GM23248 (cell line): ENCODE results near the gene SMG5. TPM values are rescaled to one million over a fixed set of nuclear protein-coding genes. Genes with fewer than 3 reads are reported as not detected.

Source experiments
- DNase-seq: peaks from one replicate; pipeline ENCODE4 v3.0.0-alpha.2; 2015
- H2AFZ ChIP-seq: fragments of 200-600 bp; sonication (generic); 2 replicates; pipeline ENCODE4 v1.6.1; 2016; ENCODE audit warnings: antibody characterized with exemption
- H3F3A ChIP-seq: fragments of 200-600 bp; sonication (generic); 2 replicates; pipeline ENCODE4 v1.6.1; 2016; ENCODE audit warnings: mild to moderate bottlenecking, antibody characterized with exemption, mixed run types; ENCODE audit not compliant: insufficient read depth
- H3K27ac ChIP-seq: fragments of 200-600 bp; sonication (generic); 2 replicates; pipeline ENCODE4 v1.5.1; 2016; ENCODE audit warnings: mild to moderate bottlenecking
- H3K27me3 ChIP-seq: fragments of 200-600 bp; sonication (generic); replicated peaks from 2 replicates; pipeline ENCODE4 v1.6.1; 2016; ENCODE audit warnings: mild to moderate bottlenecking; ENCODE audit not compliant: insufficient read depth
- H3K36me3 ChIP-seq: fragments of 200-600 bp; sonication (generic); 2 replicates; pipeline ENCODE4 v1.6.1; 2016; ENCODE audit warnings: low read depth, mild to moderate bottlenecking
- H3K4me1 ChIP-seq: fragments of 200-600 bp; sonication (generic); 2 replicates; pipeline ENCODE4 v1.6.1; 2016; ENCODE audit warnings: mild to moderate bottlenecking; ENCODE audit not compliant: insufficient read depth
- H3K4me2 ChIP-seq: fragments of 200-600 bp; sonication (generic); one replicate; pipeline ENCODE4 v1.6.1; 2016; ENCODE audit warnings: mild to moderate bottlenecking; ENCODE audit not compliant: unreplicated experiment
- H3K4me3 ChIP-seq: fragments of 200-600 bp; sonication (generic); 2 replicates; pipeline ENCODE4 v1.5.1; 2016; ENCODE audit warnings: mild to moderate bottlenecking
- H3K79me2 ChIP-seq: fragments of 200-600 bp; sonication (generic); 2 replicates; pipeline ENCODE4 v1.6.1; 2016; ENCODE audit warnings: mild to moderate bottlenecking; ENCODE audit not compliant: insufficient read depth
- H3K9ac ChIP-seq: fragments of 200-600 bp; sonication (generic); 2 replicates; pipeline ENCODE4 v1.6.1; 2016; ENCODE audit warnings: mild to moderate bottlenecking
- H3K9me2 ChIP-seq: fragments of 200-600 bp; sonication (generic); 2 replicates; pipeline ENCODE4 v1.6.1; 2016; ENCODE audit warnings: mixed run types, mild to moderate bottlenecking, moderate library complexity; ENCODE audit not compliant: insufficient read depth
- H3K9me3 ChIP-seq: fragments of 200-600 bp; sonication (generic); one replicate; pipeline ENCODE4 v1.6.1; 2017; ENCODE audit warnings: low read depth
- H4K20me1 ChIP-seq: fragments of 200-600 bp; sonication (generic); 2 replicates; pipeline ENCODE4 v1.6.0; 2016; ENCODE audit not compliant: insufficient read depth
- EZH2 ChIP-seq: fragments of 200-600 bp; sonication (generic); IDR thresholded peaks from 2 replicates; pipeline ENCODE4 v1.6.1; 2018; ENCODE audit warnings: antibody characterized with exemption, mild to moderate bottlenecking; ENCODE audit not compliant: insufficient read depth, poor library complexity, severe bottlenecking
- EZH2phosphoT487 ChIP-seq: fragments of 200-600 bp; sonication (generic); IDR thresholded peaks from 2 replicates; pipeline ENCODE4 v1.6.1; 2018; ENCODE audit warnings: antibody characterized with exemption, moderate library complexity, mild to moderate bottlenecking, low read depth; ENCODE audit not compliant: insufficient read depth
- WGBS, 2 experiments: methylation state at CpG; one replicate each; pipeline ENCODE4 v1.1.6; 2015 to 2017; ENCODE audit warnings: low lambda C conversion rate in 2 of 2, low coverage in 1 of 2; ENCODE audit errors: missing lambda C conversion rate in 2 of 2; 5-methylcytosine and 5-hydroxymethylcytosine counted together
- in situ Hi-C: fragments of 300-500 bp; cut with MboI; formaldehyde crosslinking; loops from 2 replicates; pipeline ENCODE4 v1.15.0; 2020
- polyA plus RNA-seq: library from polyadenylated mRNA; unstranded; fragments of >200 nt; fragmentation: Nextera tagmentation; extraction: Ambion mirVana; gene quantifications from 2 replicates; pipeline ENCODE4 v1.2.1, GENCODE V29; 2016
- total RNA-seq: library from RNA; depleted of rRNA; stranded (reverse); fragments of >200 nt; shearing (Covaris generic); gene quantifications from 2 replicates; pipeline ENCODE4 v1.2.3, GENCODE V29; 2014

SMG5 gene
- total and polyA plus RNA-seq, 2 experiments from 2014 or later = 32.2 to 60.0 TPM

GRCh38 chr1:156268336-156268735, 14.3 kb downstream of the SMG5 start:
- Histone ChIP-seq H3K27ac (no peak overlapping the region), H3K4me1 (peaks cover 5% of the 10 kb centered on the region), H4K20me1 (no peaks in the 10 kb centered on the region), H3K4me2 (no peak overlapping the region), H3K79me2 (no peaks in the 10 kb centered on the region), H3K9ac (no peak overlapping the region; the same call in 1 of the 2 replicates), H3K36me3 (peaks cover 46% of the 10 kb centered on the region), H3F3A (peaks cover 30% of the 10 kb centered on the region), H3K27me3 (no peaks in the 10 kb centered on the region), H3K4me3 (no peak overlapping the region), H3K9me2 (no peaks in the 10 kb centered on the region), H2AFZ (no peak overlapping the region), H3K9me3 (no peaks in the 10 kb centered on the region)
- WGBS, 2 experiments = 69 to 78% methylated on average over 4 of the region's 4 CpGs
- TF ChIP-seq EZH2 (no peak), EZH2phosphoT487 (no peak)
- in situ Hi-C loops = no loop called here
- DNase-seq = no peak

DNA sequence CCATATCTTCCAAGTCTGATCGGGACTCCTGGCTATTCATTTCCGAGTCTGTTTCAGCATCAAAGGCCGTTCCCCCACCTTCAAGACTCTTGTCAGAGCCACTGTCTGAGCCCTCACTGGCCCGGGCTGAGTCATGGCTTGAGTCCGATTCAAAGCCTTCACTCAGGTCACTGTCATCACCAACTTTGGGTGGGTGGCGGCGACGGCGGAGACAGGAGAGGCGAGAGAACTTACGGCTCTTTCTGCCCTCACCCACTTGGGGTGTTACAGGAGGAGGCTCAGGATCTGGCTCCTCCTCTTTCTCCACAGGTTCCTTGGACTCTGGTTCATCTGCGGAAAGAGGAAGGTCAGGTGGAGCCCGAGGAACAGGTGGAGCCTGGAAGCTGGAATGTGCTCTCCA, 16.6 kb downstream of the SMG5 start:
- no peak overlapping the region for H3K9ac ChIP-seq
- H3K27ac ChIP-seq = no peak overlapping the region
- peaks cover 34% of the 10 kb centered on the region; the same call in 1 of the 2 replicates for H3K36me3 ChIP-seq
- TF ChIP-seq EZH2phosphoT487 (no peak), EZH2 (no peak)
- H3K79me2 ChIP-seq = peaks cover 4% of the 10 kb centered on the region; the same call in 1 of the 2 replicates
- H2AFZ ChIP-seq = no peak overlapping the region
- no peak overlapping the region for H3K4me3 ChIP-seq
- peaks cover 18% of the 10 kb centered on the region for H3K4me1 ChIP-seq
- H3K9me2 ChIP-seq = no peaks in the 10 kb centered on the region
- DNase-seq = no peak
- H3K9me3 ChIP-seq = no peaks in the 10 kb centered on the region
- H3K27me3 ChIP-seq = no peaks in the 10 kb centered on the region
- WGBS, 2 experiments = 82 to 84% methylated on average over 12 to 13 of the region's 13 CpGs
- no peaks in the 10 kb centered on the region for H4K20me1 ChIP-seq
- peaks cover 48% of the 10 kb centered on the region for H3F3A ChIP-seq
- H3K4me2 ChIP-seq = no peak overlapping the region
- in situ Hi-C loops = no loop called here

DNA sequence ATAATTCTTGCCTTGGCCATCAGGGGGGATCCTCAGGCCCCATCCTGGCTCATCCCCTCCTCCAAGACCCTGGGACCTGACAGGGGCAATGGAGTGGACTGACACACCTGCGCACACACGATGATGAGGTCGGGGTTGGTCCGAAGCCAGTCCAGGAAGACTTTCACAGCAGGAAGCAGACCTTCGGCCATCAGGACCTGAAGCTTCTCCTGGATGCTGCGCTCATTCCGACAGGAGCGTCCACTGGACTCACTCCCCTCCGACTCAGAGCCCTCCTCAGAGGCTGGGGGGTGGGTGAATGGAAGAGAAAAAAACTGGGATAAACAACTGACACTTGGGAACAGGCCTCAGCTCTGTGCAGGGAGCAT, 19.4 kb downstream of the SMG5 start:
- H3K79me2 ChIP-seq = peaks cover 7% of the 10 kb centered on the region; the same call in 1 of the 2 replicates
- DNase-seq = no peak
- 0 out of 2 replicates have a peak overlapping the region, but pooled peaks have one; percentile 5 for H3K9ac ChIP-seq
- peaks cover 49% of the 10 kb centered on the region for H3K36me3 ChIP-seq
- WGBS, 2 experiments = 93 to 96% methylated on average over 9 of the region's 9 CpGs
- no peaks in the 10 kb centered on the region for H3K9me3 ChIP-seq
- H3K4me2 ChIP-seq = peak overlapping the region; percentile 29
- peak overlapping the region; percentile 86 for H3K27ac ChIP-seq
- H4K20me1 ChIP-seq = no peaks in the 10 kb centered on the region
- H3K4me1 ChIP-seq = peaks cover 18% of the 10 kb centered on the region
- no peak overlapping the region for H2AFZ ChIP-seq
- no peaks in the 10 kb centered on the region for H3K9me2 ChIP-seq
- H3K27me3 ChIP-seq = no peaks in the 10 kb centered on the region
- no peak for TF ChIP-seq EZH2phosphoT487
- no peak for TF ChIP-seq EZH2
- H3F3A ChIP-seq = peaks cover 44% of the 10 kb centered on the region
- H3K4me3 ChIP-seq = no peak overlapping the region
- in situ Hi-C loops = no loop called here

DNA sequence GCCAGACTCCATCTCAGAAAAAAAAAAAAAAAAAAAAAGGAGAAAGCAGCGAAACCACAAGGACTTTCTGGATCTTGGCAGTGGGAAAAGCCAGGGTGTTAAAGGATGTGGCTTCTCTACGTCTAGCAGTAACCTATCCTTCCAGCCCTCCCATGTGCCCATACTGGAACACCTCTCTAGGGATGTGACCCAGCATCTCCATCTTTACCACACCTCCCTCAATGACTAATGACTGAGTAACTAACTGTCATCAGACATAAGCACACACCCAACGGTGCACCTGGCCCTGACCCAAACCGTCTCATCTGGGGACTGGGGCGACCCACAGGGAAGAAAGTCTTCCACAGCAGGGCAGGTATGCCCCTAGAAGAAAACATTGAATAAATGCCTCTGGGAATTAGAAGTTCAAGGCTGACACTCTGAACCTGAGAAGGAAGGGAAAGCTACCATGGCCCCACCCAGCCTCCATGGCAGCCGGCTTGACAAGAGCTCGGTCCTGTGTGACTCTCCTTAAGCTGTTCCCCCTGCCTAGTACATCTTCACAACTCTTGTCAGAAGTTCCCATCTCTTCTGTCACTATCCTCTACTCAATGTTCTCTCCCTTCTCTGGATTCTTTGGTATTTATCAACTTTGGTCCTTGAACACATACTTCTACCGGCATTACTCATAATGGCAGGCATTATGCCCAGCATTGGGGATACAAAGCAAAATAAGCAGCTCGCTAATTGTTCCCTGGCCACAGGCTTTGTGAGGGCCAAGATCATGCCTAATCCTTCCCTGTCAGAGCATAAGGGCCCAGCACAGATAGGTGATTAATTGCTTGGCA, 20.0 kb downstream of the SMG5 start:
- H3K9me2 ChIP-seq = no peaks in the 10 kb centered on the region
- H3K4me3 ChIP-seq = peak overlapping the region; percentile 9; the same call in 1 of the 2 replicates
- peaks cover 50% of the 10 kb centered on the region for H3K36me3 ChIP-seq
- H4K20me1 ChIP-seq = no peaks in the 10 kb centered on the region
- H3K9me3 ChIP-seq = no peaks in the 10 kb centered on the region
- no peak overlapping the region for H2AFZ ChIP-seq
- in situ Hi-C loops = no loop called here
- 27 to 41% methylated on average over 9 of the region's 9 CpGs for WGBS, 2 experiments
- H3K9ac ChIP-seq = no peak overlapping the region
- H3F3A ChIP-seq = peaks cover 44% of the 10 kb centered on the region
- H3K27me3 ChIP-seq = no peaks in the 10 kb centered on the region
- peaks cover 7% of the 10 kb centered on the region; the same call in 1 of the 2 replicates for H3K79me2 ChIP-seq
- TF ChIP-seq EZH2 = no peak
- no peak for TF ChIP-seq EZH2phosphoT487
- peak overlapping the region; percentile 86 for H3K27ac ChIP-seq
- DNase-seq = peak; percentile 93
- peak overlapping the region; percentile 29 for H3K4me2 ChIP-seq
- peaks cover 18% of the 10 kb centered on the region for H3K4me1 ChIP-seq
